ENCODE data around the gene BCL6B. TPM values are rescaled to one million over a fixed set of nuclear protein-coding genes. Genes with fewer than 3 reads are reported as not detected.

Gene BCL6B
- total and polyA plus RNA-seq, 2 experiments from 2014 or later, result 3.3 to 4.5 TPM

DNA sequence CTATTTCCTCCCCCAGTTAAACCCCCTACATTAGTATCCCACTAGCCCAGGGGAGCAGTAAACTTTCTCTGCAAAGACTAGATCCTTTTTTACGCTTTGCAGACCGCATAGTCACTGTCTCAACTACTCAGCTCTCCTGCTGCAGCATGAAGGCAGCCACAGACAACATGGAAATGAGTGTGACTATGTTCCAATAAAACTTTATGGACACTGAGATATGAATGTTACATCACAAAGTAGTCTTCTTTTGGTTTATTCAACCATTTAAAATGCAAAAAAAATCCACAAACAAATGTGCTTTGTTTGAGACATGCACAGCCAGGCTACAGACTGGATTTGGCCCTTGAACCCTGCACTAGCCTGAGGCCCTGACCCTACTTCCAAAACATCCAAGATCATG, 12.3 kb upstream of the BCL6B start (continued):
- TF ChIP-seq, protein P1, sequence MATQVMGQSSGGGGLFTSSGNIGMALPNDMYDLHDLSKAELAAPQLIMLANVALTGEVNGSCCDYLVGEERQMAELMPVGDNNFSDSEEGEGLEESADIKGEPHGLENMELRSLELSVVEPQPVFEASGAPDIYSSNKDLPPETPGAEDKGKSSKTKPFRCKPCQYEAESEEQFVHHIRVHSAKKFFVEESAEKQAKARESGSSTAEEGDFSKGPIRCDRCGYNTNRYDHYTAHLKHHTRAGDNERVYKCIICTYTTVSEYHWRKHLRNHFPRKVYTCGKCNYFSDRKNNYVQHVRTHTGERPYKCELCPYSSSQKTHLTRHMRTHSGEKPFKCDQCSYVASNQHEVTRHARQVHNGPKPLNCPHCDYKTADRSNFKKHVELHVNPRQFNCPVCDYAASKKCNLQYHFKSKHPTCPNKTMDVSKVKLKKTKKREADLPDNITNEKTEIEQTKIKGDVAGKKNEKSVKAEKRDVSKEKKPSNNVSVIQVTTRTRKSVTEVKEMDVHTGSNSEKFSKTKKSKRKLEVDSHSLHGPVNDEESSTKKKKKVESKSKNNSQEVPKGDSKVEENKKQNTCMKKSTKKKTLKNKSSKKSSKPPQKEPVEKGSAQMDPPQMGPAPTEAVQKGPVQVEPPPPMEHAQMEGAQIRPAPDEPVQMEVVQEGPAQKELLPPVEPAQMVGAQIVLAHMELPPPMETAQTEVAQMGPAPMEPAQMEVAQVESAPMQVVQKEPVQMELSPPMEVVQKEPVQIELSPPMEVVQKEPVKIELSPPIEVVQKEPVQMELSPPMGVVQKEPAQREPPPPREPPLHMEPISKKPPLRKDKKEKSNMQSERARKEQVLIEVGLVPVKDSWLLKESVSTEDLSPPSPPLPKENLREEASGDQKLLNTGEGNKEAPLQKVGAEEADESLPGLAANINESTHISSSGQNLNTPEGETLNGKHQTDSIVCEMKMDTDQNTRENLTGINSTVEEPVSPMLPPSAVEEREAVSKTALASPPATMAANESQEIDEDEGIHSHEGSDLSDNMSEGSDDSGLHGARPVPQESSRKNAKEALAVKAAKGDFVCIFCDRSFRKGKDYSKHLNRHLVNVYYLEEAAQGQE (IDR thresholded peaks at IDR 0.05; ENCODE audit: unreplicated experiment), result no peak
- TF ChIP-seq STAT1 (IDR thresholded peaks at IDR 0.05; ENCODE audit: unreplicated experiment), result no peak
- no peak for TF ChIP-seq POLR2AphosphoS5 (IDR thresholded peaks at IDR 0.05; ENCODE audit: low read depth)

DNA sequence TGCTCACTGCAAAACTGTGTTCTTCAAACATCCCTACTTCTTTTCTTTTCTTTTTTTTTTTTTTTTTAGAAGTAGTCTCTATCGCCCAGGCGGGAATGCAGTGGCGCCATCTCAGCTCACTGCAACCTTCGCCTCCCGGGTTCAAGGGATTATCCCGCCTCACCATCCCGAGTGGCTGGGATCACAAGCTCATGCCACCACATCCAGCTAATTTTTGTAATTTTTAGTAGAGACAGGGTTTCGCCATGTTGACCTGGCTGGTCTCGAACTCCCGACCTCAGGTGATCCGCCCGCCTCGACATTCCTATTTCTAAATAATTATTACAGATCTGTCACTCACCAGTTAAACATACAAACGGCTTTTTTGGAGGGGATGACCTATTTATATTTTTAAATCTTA, 11.4 kb upstream of the BCL6B start:
- Mint-ChIP-seq H3K27ac (peak overlapping the region; percentile 100; the same call in 1 of the 2 replicates), H3K9me3 (no peaks in the 10 kb centered on the region; the same call in 2 of the 3 replicates), H3K4me3 (peak overlapping the region; percentile 96), H3K36me3 (ENCODE audit: low read depth) (peaks cover 14% of the 10 kb centered on the region; the same call in 2 of the 3 replicates), H3K27me3 (ENCODE audit: insufficient read depth, low read depth, poor library complexity) (peaks cover 27% of the 10 kb centered on the region), H3K4me1 (peaks cover 29% of the 10 kb centered on the region)
- DNase-seq (ENCODE audit: low spot score), result no peak
- Histone ChIP-seq H3K9me2 (ENCODE audit: insufficient read depth) (no peaks in the 10 kb centered on the region), H2AFZ (no peak overlapping the region), H3K36me3 (ENCODE audit: insufficient read depth) (no peaks in the 10 kb centered on the region), H3K27ac (ENCODE audit: low read depth) (no peak overlapping the region), H4K20me1 (replicated peaks; ENCODE audit: insufficient read depth) (peaks cover 11% of the 10 kb centered on the region; the same call in 1 of the 2 replicates), H3K4me3 (peak overlapping the region; percentile 100), H3F3A (replicated peaks; ENCODE audit: low read depth) (peaks cover 11% of the 10 kb centered on the region; the same call in 1 of the 2 replicates), H3K79me2 (replicated peaks; ENCODE audit: insufficient read depth) (peaks cover 23% of the 10 kb centered on the region), H3K27me3 (ENCODE audit: insufficient read depth) (peaks cover 8% of the 10 kb centered on the region; the same call in 1 of the 2 replicates), H3K4me1 (ENCODE audit: insufficient read depth) (peaks cover 20% of the 10 kb centered on the region; the same call in 1 of the 2 replicates), H3K4me2 (peak overlapping the region; percentile 77)
- ATAC-seq, result no peak
- TF ChIP-seq NANOG (IDR thresholded peaks at IDR 0.05; ENCODE audit: borderline replicate concordance) (no peak), CREB1 (CRISPR knock-in tag; IDR thresholded peaks at IDR 0.05; ENCODE audit: low read depth) (no peak), JUNB (IDR thresholded peaks at IDR 0.05; ENCODE audit: unreplicated experiment) (no peak), ETS1 (IDR thresholded peaks at IDR 0.05) (no peak), STAT1 (IDR thresholded peaks at IDR 0.05; ENCODE audit: unreplicated experiment) (no peak), ZNF114 (CRISPR knock-in tag; IDR thresholded peaks at IDR 0.05) (no peak), CTCF (conservative IDR thresholded peaks at IDR 0.05; ENCODE audit: low read depth in 2 of 2) (no peak), POLR2AphosphoS5 (IDR thresholded peaks at IDR 0.05; ENCODE audit: low read depth) (no peak), EZH2 (IDR thresholded peaks at IDR 0.05; ENCODE audit: low read depth, unreplicated experiment) (no peak), ZNF462 (CRISPR knock-in tag; IDR thresholded peaks at IDR 0.05) (no peak), EZH2phosphoT487 (IDR thresholded peaks at IDR 0.05; ENCODE audit: unreplicated experiment) (no peak), ZNF331 (CRISPR knock-in tag; IDR thresholded peaks at IDR 0.05; ENCODE audit: low read depth) (no peak)

All from GM23338 (cell line).